IMR-90 (cell line): ENCODE results near the gene ALDH3B2.

Experiments used
- BHLHE40 ChIP-seq: fragments of 150-350 bp; IDR thresholded peaks from 2 replicates; pipeline ENCODE4 v1.6.1; 2016; ENCODE audit warnings: mild to moderate bottlenecking, low read depth, low read length
- CEBPB ChIP-seq: IDR thresholded peaks from 2 replicates; pipeline ENCODE4 v1.6.1; 2012; ENCODE audit warnings: low read depth, low read length, improper control_type of control experiment
- MAFK ChIP-seq: IDR thresholded peaks from 2 replicates; pipeline ENCODE4 v1.6.1; 2012; ENCODE audit warnings: low read depth, low read length, improper control_type of control experiment
- MAZ ChIP-seq: IDR thresholded peaks from 2 replicates; pipeline ENCODE4 v1.6.1; 2012; ENCODE audit warnings: low read depth, mild to moderate bottlenecking, low read length, improper control_type of control experiment, moderate library complexity, borderline replicate concordance
- POLR2A ChIP-seq: IDR thresholded peaks from 2 replicates; pipeline ENCODE4 v1.6.1; 2012; ENCODE audit warnings: mild to moderate bottlenecking, low read depth, low read length
- RAD21 ChIP-seq: IDR thresholded peaks from 2 replicates; pipeline ENCODE4 v1.6.1; 2012; ENCODE audit warnings: low read length, improper control_type of control experiment
- RCOR1 ChIP-seq: IDR thresholded peaks from 2 replicates; pipeline ENCODE4 v1.6.1; 2012; ENCODE audit warnings: mild to moderate bottlenecking, low read length, improper control_type of control experiment; ENCODE audit not compliant: insufficient replicate concordance
- RFX5 ChIP-seq: IDR thresholded peaks from 2 replicates; pipeline ENCODE4 v1.8.0; 2012; ENCODE audit warnings: low read depth, mild to moderate bottlenecking, low read length, moderate library complexity
- SMC3 ChIP-seq: fragments of 150-350 bp; IDR thresholded peaks from 2 replicates; pipeline ENCODE4 v1.6.1; 2016; ENCODE audit warnings: low read depth, mild to moderate bottlenecking, antibody characterized with exemption, low read length, moderate library complexity
- USF2 ChIP-seq: fragments of 150-350 bp; IDR thresholded peaks from 2 replicates; pipeline ENCODE4 v1.6.1; 2017; ENCODE audit warnings: mild to moderate bottlenecking, antibody characterized with exemption, low read length, low read depth
- TF ChIP-seq, protein P1 (sequence below): conservative IDR thresholded peaks from 2 replicates; pipeline ENCODE4 v1.5.1; 2012; ENCODE audit warnings: mild to moderate bottlenecking, low read depth, low read length, improper control_type of control experiment

GRCh38 chr11:67694875-67695555, 20.6 kb upstream of the ALDH3B2 start:
- TF ChIP-seq SMC3 (no peak), USF2 (no peak), POLR2A (no peak), RFX5 (no peak), RCOR1 (no peak), CEBPB (no peak), MAFK (no peak), BHLHE40 (no peak), MAZ (no peak), RAD21 (no peak)
- TF ChIP-seq, protein P1, sequence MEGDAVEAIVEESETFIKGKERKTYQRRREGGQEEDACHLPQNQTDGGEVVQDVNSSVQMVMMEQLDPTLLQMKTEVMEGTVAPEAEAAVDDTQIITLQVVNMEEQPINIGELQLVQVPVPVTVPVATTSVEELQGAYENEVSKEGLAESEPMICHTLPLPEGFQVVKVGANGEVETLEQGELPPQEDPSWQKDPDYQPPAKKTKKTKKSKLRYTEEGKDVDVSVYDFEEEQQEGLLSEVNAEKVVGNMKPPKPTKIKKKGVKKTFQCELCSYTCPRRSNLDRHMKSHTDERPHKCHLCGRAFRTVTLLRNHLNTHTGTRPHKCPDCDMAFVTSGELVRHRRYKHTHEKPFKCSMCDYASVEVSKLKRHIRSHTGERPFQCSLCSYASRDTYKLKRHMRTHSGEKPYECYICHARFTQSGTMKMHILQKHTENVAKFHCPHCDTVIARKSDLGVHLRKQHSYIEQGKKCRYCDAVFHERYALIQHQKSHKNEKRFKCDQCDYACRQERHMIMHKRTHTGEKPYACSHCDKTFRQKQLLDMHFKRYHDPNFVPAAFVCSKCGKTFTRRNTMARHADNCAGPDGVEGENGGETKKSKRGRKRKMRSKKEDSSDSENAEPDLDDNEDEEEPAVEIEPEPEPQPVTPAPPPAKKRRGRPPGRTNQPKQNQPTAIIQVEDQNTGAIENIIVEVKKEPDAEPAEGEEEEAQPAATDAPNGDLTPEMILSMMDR: no peak
